Kidney (tissue), 14 donors: ENCODE measurements around the gene MAP6. TPM values are rescaled to one million over a fixed set of nuclear protein-coding genes. Genes with fewer than 3 reads are reported as not detected.
A peak's percentile ranks its signal among the peaks of the same experiment; 100 is the strongest.

Experiments
- DNase-seq, 5 donors: peaks; one replicate each; pipeline ENCODE4 v3.0.0-alpha.2; 2013 to 2020
- FAIRE-seq: peaks from 2 replicates; lab custom pipeline; 2012; peaks lifted over from hg19 to GRCh38; lab: Jason Lieb, UNC
- H3K27ac ChIP-seq, 2 donors: one replicate each; pipeline ENCODE4 v1.7.0; 2013; ENCODE audit warnings: low read depth in 2 of 2, low read length in 2 of 2, inconsistent platforms in 1 of 2
- H3K27me3 ChIP-seq: one replicate; pipeline ENCODE4 v1.7.1; 2013; ENCODE audit warnings: low read length, inconsistent platforms; ENCODE audit not compliant: control insufficient read depth, insufficient read depth
- H3K36me3 ChIP-seq, 3 donors: one replicate each; pipeline versions ENCODE4 v1.7.0 to v1.7.1; 2013; ENCODE audit warnings: low read length in 3 of 3, control low read depth in 1 of 3, inconsistent platforms in 1 of 3; ENCODE audit not compliant: insufficient read depth in 3 of 3, control insufficient read depth in 2 of 3
- H3K4me1 ChIP-seq, 3 donors: one replicate each; pipeline versions ENCODE4 v1.7.0 to v1.7.1; 2013; ENCODE audit warnings: low read length in 3 of 3, inconsistent platforms in 1 of 3, low read depth in 1 of 3; ENCODE audit not compliant: control insufficient read depth in 2 of 3, insufficient read depth in 2 of 3
- H3K4me3 ChIP-seq, 3 donors: one replicate each; pipeline versions ENCODE4 v1.7.0 to v1.8.1; 2013; ENCODE audit warnings: low read length in 3 of 3, control low read depth in 1 of 3, inconsistent platforms in 1 of 3
- H3K9ac ChIP-seq, 3 donors: one replicate each; pipeline versions ENCODE4 v1.7.0 to v1.7.1; 2013; ENCODE audit warnings: low read length in 3 of 3, control low read depth in 1 of 3, inconsistent platforms in 1 of 3
- H3K9me3 ChIP-seq, 3 donors: one replicate each; pipeline versions ENCODE4 v1.7.0 to v1.7.1; 2013; ENCODE audit warnings: low read length in 3 of 3, control low read depth in 1 of 3, inconsistent platforms in 1 of 3; ENCODE audit not compliant: control insufficient read depth in 2 of 3, insufficient read depth in 1 of 3
- intact Hi-C: fragments of 100-400 bp; cut with DNase I; formaldehyde crosslinking; loops from one replicate; pipeline ENCODE4 v1.11.1; 2022
- polyA plus RNA-seq: library from polyadenylated mRNA; stranded (reverse); fragments of 350-450 nt; fragmentation: Illumina TruSeq; extraction: RNeasy Lipid Tissue Mini Kit (QIAGEN cat#74804); gene quantifications from one replicate; pipeline ENCODE4 v1.2.3, GENCODE V29; 2014; ENCODE audit warnings: low read depth, low replicate concordance; ENCODE audit not compliant: insufficient read depth
- total RNA-seq: library from RNA; stranded (reverse); fragmentation: NEBNext Ultra II Directional; extraction: Animal tissue kit (Norgen Biotek cat#: 25700); gene quantifications from one replicate; pipeline ENCODE4 v1.2.1, GENCODE V29; 2021
- TF ChIP-seq, protein P1 (sequence below): IDR thresholded peaks from 3 replicates; pipeline ENCODE4 v1.5.1; 2012; ENCODE audit warnings: mild to moderate bottlenecking, moderate library complexity, borderline replicate concordance; ENCODE audit not compliant: insufficient read depth; ENCODE audit errors: extremely low read depth
- donor health status: control.
- donor health status: control.
- donor health status: control.
- donor health status: control.
- donor health status: control.
- donor health status: DM: yes; HTN: yes; CAD: no.
- donor health status: Normal renal cell carcinoma (clear cell type).

MAP6 gene
- total and polyA plus RNA-seq, 2 donors from 2014 or later: 7.7 to 21.3 TPM

DNA sequence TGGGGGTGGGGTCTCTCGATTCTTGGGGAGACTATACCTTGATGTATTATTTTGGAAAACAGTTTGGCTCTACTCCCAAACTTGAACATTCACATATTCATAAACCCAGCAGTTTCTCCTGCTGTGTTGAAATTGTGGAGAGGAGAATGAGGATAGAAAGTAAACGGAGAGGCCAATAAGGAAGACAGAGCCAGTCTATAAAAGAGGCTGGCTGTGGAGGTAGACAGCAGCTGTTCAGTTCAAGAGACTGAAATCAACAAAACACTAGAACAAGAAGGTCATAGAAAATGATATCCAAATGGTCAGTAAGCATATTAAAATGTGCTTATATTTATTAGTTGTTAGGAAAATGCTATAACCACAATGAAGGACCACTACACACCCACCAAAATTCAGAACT lies 46.9 kb upstream of the MAP6 start:
- H3K4me1 ChIP-seq: no peaks in the 10 kb centered on the region
- no peaks in the 10 kb centered on the region for H3K36me3 ChIP-seq
- no peaks in the 10 kb centered on the region for H3K27me3 ChIP-seq
- FAIRE-seq (no peak), DNase-seq (no peak)
- intact Hi-C loops: no loop called here
- no peak overlapping the region for H3K9ac ChIP-seq
- no peak overlapping the region for H3K4me3 ChIP-seq
- H3K27ac ChIP-seq: no peak overlapping the region
- TF ChIP-seq, protein P1, sequence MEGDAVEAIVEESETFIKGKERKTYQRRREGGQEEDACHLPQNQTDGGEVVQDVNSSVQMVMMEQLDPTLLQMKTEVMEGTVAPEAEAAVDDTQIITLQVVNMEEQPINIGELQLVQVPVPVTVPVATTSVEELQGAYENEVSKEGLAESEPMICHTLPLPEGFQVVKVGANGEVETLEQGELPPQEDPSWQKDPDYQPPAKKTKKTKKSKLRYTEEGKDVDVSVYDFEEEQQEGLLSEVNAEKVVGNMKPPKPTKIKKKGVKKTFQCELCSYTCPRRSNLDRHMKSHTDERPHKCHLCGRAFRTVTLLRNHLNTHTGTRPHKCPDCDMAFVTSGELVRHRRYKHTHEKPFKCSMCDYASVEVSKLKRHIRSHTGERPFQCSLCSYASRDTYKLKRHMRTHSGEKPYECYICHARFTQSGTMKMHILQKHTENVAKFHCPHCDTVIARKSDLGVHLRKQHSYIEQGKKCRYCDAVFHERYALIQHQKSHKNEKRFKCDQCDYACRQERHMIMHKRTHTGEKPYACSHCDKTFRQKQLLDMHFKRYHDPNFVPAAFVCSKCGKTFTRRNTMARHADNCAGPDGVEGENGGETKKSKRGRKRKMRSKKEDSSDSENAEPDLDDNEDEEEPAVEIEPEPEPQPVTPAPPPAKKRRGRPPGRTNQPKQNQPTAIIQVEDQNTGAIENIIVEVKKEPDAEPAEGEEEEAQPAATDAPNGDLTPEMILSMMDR: no peak
- H3K9me3 ChIP-seq: no peaks in the 10 kb centered on the region

DNA sequence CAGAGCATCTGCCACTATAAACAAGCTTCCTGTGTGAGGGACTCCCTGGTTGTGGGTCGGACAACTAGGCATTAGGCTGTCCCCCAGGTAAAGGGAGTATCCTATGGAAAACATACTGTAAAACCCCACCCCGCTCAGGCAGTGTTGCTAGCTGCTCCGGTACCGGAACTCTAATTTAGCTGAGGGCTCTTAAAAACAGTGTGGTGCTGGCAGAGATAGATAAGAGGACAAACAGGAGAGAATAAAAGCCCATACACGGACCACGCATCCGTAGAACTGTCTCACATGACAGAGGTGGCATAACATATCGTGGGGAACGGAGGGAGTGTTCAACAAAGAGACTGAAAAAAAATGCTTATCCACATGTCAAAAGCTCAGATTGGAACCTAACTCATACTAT lies 45.4 kb upstream of the MAP6 start:
- FAIRE-seq (no peak), DNase-seq (no peak)
- Histone ChIP-seq H3K36me3 (no peaks in the 10 kb centered on the region), H3K9ac (no peak overlapping the region), H3K4me3 (no peak overlapping the region), H3K27me3 (no peaks in the 10 kb centered on the region), H3K9me3 (no peaks in the 10 kb centered on the region), H3K27ac (no peak overlapping the region), H3K4me1 (no peaks in the 10 kb centered on the region)
- TF ChIP-seq, protein P1: no peak
- intact Hi-C loops: no loop called here

DNA sequence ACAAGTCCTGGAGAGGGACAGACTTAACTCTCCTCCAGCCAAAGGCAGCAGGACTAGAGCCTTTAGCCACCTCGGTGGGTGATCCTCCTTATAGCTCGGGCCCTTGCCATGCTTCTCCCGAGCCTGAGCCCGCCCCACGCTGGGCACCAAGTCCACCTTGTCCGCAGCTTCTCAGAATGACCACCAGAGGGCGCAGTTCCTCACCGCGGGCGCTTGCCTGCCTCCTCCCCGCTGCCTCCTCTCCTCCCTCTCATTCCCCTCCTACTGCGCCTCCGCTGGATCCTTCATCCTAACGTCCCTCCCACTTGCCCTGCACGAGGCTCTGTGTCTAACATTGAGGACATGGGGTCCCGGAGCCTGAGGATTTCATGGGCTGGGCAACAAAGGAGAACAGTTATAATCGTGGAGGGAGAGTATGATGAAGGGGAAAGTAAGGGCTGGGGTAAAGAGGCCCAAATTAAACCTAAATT lies 37.5 kb upstream of the MAP6 start:
- Histone ChIP-seq H3K27me3 (no peaks in the 10 kb centered on the region), H3K36me3 (no peaks in the 10 kb centered on the region), H3K4me3 (no peak overlapping the region), H3K4me1 (no peaks in the 10 kb centered on the region), H3K9ac (no peak overlapping the region), H3K27ac (no peak overlapping the region), H3K9me3 (no peaks in the 10 kb centered on the region)
- intact Hi-C loops: no loop called here
- FAIRE-seq (no peak), DNase-seq (peak in 4 of 5 donors; percentile 64 to 82 (median 72))
- TF ChIP-seq, protein P1: peak; percentile 90

DNA sequence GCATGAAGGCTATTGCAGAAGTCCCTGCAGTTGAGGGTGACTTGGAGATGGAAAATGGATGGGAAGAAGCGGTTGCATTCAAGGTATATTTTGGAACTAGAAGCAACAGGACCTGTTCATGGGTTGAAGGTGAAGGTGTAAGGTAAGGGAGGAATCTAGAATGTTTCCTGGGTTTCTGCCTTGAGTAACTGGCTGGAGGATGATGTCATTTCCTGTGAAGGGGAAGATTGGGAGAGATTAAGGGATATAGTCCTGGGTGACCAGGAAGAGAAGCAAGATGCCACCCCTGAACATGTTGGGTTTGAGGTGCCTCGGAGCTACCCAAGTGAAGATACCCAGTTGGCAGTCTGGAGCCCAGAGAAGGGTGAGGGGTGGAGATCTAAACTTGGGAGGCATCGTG lies 36.7 kb upstream of the MAP6 start:
- no peaks in the 10 kb centered on the region for H3K4me1 ChIP-seq
- TF ChIP-seq, protein P1: no peak
- H3K36me3 ChIP-seq: no peaks in the 10 kb centered on the region
- no peak overlapping the region for H3K4me3 ChIP-seq
- FAIRE-seq (no peak), DNase-seq (no peak)
- intact Hi-C loops: no loop called here
- no peak overlapping the region for H3K27ac ChIP-seq
- no peaks in the 10 kb centered on the region for H3K27me3 ChIP-seq
- no peak overlapping the region for H3K9ac ChIP-seq
- H3K9me3 ChIP-seq: no peaks in the 10 kb centered on the region
